PFSK-1 (cell line): Measurements from ENCODE around the gene RBBP5.

ENCODE experiments used
- FOXP2 ChIP-seq: optimal IDR thresholded peaks from 2 replicates; pipeline ENCODE3; 2011; ENCODE audit warnings: borderline replicate concordance, control low read depth, inconsistent platforms; ENCODE audit not compliant: insufficient read depth; ENCODE audit errors: extremely low read length, extremely low read depth
- POLR2AphosphoS5 ChIP-seq: IDR thresholded peaks from 2 replicates; pipeline ENCODE4 v1.6.1; 2012; ENCODE audit warnings: low read depth, mild to moderate bottlenecking, control low read depth, low read length, moderate library complexity
- SIN3A ChIP-seq: IDR thresholded peaks from 2 replicates; pipeline ENCODE4 v1.6.1; 2012; ENCODE audit warnings: mild to moderate bottlenecking, low read length, moderate library complexity, borderline replicate concordance; ENCODE audit not compliant: insufficient read depth
- TAF1 ChIP-seq: IDR thresholded peaks from 2 replicates; pipeline ENCODE4 v1.6.1; 2012; ENCODE audit warnings: low read length, control low read depth, borderline replicate concordance; ENCODE audit not compliant: insufficient read depth
- TF ChIP-seq, protein P1 (sequence below), 2 experiments: IDR thresholded peaks; 2 replicates each; pipeline versions ENCODE4 v1.6.1 to v1.8.0; 2011 to 2012; ENCODE audit warnings: low read depth in 2 of 2, low read length in 2 of 2, control low read depth in 1 of 2, inconsistent platforms in 1 of 2, mild to moderate bottlenecking in 1 of 2, moderate library complexity in 1 of 2; ENCODE audit not compliant: insufficient read depth in 1 of 2

Gene RBBP5

DNA sequence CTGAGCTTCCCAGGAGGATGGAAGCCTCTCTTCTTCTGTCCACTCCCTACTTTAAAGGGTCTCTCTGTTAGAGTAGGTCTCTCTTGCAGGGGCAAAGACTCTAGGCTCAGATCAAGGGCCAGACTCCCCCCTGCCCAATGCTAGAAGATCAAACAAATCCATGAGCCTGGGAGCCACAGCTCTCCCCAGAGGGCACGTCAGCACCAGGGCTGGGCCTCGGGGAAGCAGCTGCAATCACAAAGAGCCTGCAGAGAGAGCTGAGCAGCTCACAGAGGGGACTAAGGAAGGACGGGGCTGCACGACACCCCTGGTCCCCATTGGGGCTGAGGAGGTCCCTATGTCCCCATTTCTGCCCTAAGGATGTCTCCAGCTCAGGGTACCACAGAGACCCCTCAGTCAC, 74.9 kb downstream of the RBBP5 start:
- TF ChIP-seq POLR2AphosphoS5 (no peak), FOXP2 (no peak), TAF1 (no peak), SIN3A (no peak)
- TF ChIP-seq, protein P1, sequence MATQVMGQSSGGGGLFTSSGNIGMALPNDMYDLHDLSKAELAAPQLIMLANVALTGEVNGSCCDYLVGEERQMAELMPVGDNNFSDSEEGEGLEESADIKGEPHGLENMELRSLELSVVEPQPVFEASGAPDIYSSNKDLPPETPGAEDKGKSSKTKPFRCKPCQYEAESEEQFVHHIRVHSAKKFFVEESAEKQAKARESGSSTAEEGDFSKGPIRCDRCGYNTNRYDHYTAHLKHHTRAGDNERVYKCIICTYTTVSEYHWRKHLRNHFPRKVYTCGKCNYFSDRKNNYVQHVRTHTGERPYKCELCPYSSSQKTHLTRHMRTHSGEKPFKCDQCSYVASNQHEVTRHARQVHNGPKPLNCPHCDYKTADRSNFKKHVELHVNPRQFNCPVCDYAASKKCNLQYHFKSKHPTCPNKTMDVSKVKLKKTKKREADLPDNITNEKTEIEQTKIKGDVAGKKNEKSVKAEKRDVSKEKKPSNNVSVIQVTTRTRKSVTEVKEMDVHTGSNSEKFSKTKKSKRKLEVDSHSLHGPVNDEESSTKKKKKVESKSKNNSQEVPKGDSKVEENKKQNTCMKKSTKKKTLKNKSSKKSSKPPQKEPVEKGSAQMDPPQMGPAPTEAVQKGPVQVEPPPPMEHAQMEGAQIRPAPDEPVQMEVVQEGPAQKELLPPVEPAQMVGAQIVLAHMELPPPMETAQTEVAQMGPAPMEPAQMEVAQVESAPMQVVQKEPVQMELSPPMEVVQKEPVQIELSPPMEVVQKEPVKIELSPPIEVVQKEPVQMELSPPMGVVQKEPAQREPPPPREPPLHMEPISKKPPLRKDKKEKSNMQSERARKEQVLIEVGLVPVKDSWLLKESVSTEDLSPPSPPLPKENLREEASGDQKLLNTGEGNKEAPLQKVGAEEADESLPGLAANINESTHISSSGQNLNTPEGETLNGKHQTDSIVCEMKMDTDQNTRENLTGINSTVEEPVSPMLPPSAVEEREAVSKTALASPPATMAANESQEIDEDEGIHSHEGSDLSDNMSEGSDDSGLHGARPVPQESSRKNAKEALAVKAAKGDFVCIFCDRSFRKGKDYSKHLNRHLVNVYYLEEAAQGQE (IDR thresholded peaks at IDR 0.05; ENCODE audit: insufficient read depth in 1 of 2, low read depth in 2 of 2, low read length in 2 of 2) = no peak

DNA sequence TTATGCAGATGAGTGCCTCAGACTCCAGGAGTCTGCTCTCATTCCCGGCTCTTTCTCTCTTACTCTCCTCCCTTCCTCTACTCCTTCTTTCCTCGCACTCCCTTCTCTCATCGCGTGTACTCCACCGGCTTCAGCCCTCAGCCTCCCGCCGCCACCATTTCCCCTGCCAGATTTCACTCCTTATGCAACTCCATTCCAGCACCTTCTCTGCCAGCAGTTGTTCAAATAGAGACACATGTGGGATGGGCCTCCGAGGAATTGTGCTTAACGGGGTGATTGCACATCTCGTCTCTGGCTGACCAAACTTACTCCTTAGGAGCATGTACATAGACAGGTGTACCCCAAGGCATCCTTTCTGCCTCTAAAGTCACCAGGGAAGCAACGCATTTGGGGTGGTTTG, 76.6 kb downstream of the RBBP5 start:
- TF ChIP-seq POLR2AphosphoS5 = no peak
- TF ChIP-seq FOXP2 = no peak

DNA sequence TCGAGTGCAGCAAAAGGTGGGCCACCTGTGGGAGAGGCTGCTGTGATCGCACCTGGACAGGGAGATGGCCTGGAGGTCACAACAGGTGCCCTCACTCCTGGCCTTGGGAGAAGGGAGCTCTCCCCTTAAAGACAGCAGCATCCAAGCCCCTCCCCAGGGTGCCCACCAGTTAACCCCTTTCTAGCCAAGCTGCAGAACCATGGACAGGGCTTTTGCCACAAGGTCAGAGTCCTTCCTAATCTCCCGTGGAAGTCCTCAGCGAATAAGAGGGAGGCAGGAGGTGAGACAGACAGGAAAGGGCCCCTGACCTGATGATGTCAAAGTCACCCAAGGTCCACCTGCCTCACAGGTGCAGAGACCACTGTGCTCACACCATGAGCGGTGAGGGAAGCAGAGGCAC, 77.0 kb downstream of the RBBP5 start:
- TF ChIP-seq, protein P1 (IDR thresholded peaks at IDR 0.05; ENCODE audit: insufficient read depth in 1 of 2, low read depth in 2 of 2, low read length in 2 of 2) = peak; percentile 31 to 89; a peak in 3 of 4 replicates
- no peak for TF ChIP-seq TAF1

DNA sequence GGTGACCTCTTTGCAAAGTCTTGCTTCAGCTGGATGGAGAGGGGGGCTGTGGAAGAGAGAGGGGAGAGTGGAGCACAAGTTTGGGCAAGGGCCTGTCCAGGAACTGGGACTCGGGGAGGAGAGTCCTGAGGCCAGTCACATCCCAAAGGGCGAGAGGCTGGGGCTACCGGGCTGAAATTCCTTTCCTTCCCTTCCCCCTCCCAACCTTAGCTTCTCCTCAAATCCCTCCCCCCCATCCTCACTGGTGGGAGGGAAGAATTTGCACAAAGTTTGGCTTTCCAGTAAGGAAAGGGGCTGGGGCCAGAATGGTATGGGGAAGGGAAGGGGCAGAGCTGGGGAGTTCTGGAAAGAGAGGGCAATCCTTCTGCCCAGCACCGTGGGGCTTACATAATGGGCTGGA, 77.9 kb downstream of the RBBP5 start:
- TF ChIP-seq, protein P1 (IDR thresholded peaks at IDR 0.05; ENCODE audit: insufficient read depth in 1 of 2, low read depth in 2 of 2, low read length in 2 of 2) = no peak
- TF ChIP-seq FOXP2 (no peak), TAF1 (no peak)

DNA sequence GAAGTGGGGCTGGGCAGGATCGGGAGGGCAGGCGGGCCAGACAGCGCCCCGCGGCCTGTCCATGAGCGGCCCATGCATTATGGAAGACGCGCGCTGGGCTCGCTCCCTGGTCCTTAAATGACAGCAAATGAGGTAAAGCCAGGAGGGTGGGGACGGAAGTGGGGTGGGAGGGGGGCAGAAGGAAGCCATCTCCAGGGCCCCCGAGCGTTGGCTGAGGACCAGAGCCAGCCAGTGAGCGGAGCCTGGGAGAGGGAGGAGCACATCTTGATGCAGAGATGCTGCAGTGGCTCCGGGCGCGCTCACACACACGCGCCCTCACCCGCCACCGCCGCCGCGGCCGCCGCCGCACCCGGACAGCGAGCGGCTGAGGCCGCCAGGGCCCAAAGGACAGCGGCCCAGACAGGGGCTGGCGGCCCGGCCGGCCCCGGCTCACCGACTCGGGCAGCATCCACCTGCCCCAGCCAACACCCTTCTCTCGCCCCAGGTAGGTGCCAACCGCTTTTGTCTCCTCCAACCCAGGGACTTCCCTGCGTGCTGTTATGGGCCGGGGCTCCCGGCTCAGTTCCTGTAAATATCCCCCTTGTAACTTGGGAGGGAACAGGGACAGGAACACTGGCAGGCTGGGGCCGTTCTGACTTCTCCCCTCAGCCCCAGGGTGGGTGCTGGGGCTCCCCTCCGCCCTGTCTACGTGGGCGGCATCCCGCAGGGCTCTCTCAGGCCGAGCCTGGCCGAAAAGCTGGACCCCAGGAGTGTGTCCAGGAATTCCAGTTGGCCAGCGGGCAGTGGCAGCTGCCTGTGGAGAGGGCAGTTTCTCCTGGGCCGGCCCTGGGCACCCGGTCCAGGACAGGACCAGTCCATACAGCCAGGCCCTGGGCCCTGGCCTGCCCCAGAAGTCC, 78.6 kb downstream of the RBBP5 start, which contains the start of gene CNTN2:
TSS of gene CNTN2 (plus strand) at position 302 of the 896 bp plus-strand sequence. CDS start 9,974 bp downstream, outside the sequence.
- TF ChIP-seq, protein P1 (IDR thresholded peaks at IDR 0.05; ENCODE audit: insufficient read depth in 1 of 2, low read depth in 2 of 2, low read length in 2 of 2) = no peak
- TF ChIP-seq POLR2AphosphoS5 (no peak), SIN3A (no peak), TAF1 (no peak), FOXP2 (no peak)
